ENCODE results near the gene PHF20.

Gene PHF20

GRCh38 chr20:35870541-35871258, 98.9 kb downstream of the PHF20 start:
- DNase-seq (ENCODE audit: extremely low read depth, insufficient read length), result no peak
- H3K4me3 ChIP-seq (replicated peaks; ENCODE audit: low read depth, low read length), result no peak overlapping the region
- no peak for TF ChIP-seq CTCF (IDR thresholded peaks at IDR 0.05; ENCODE audit: insufficient read depth, low read length, poor library complexity, severe bottlenecking)

GRCh38 chr20:35871259-35871771, 99.5 kb downstream of the PHF20 start:
- Histone ChIP-seq H3K36me3 (ENCODE audit: control insufficient read depth, insufficient read depth, low read length) (no peaks in the 10 kb centered on the region), H3K27me3 (replicated peaks; ENCODE audit: control insufficient read depth, insufficient read depth, low read length) (no peaks in the 10 kb centered on the region), H3K4me3 (replicated peaks; ENCODE audit: low read depth, low read length) (no peak overlapping the region)
- DNase-seq (ENCODE audit: extremely low read depth, insufficient read length), result no peak
- TF ChIP-seq CTCF (IDR thresholded peaks at IDR 0.05; ENCODE audit: insufficient read depth, low read length, poor library complexity, severe bottlenecking), result no peak

More at GRCh38 chr20:35870541-35871258, 98.9 kb downstream of the PHF20 start:
- H3K27me3 ChIP-seq (replicated peaks; ENCODE audit: control insufficient read depth, insufficient read depth, low read length), result no peaks in the 10 kb centered on the region
- no peaks in the 10 kb centered on the region for H3K36me3 ChIP-seq (ENCODE audit: control insufficient read depth, insufficient read depth, low read length)

- TF ChIP-seq CTCF (IDR thresholded peaks at IDR 0.05; ENCODE audit: insufficient read depth, low read length, poor library complexity, severe bottlenecking), result no peak
- Histone ChIP-seq H3K4me3 (replicated peaks; ENCODE audit: low read depth, low read length) (no peak overlapping the region), H3K27me3 (replicated peaks; ENCODE audit: control insufficient read depth, insufficient read depth, low read length) (no peaks in the 10 kb centered on the region), H3K36me3 (ENCODE audit: control insufficient read depth, insufficient read depth, low read length) (no peaks in the 10 kb centered on the region)
- DNase-seq (ENCODE audit: extremely low read depth, insufficient read length), result no peak
Observed at GRCh38 chr20:35876033-35876320, 104.2 kb downstream of the PHF20 start.

- no peaks in the 10 kb centered on the region for H3K27me3 ChIP-seq (replicated peaks; ENCODE audit: control insufficient read depth, insufficient read depth, low read length)
- TF ChIP-seq CTCF (IDR thresholded peaks at IDR 0.05; ENCODE audit: insufficient read depth, low read length, poor library complexity, severe bottlenecking), result no peak
- H3K36me3 ChIP-seq (ENCODE audit: control insufficient read depth, insufficient read depth, low read length), result no peaks in the 10 kb centered on the region
- H3K4me3 ChIP-seq (replicated peaks; ENCODE audit: low read depth, low read length), result no peak overlapping the region
- no peak for DNase-seq (ENCODE audit: extremely low read depth, insufficient read length)
Observed at GRCh38 chr20:35877611-35878010, 105.8 kb downstream of the PHF20 start.

GRCh38 chr20:35878113-35878625, 106.4 kb downstream of the PHF20 start:
- no peak for DNase-seq (ENCODE audit: extremely low read depth, insufficient read length)
- H3K36me3 ChIP-seq (ENCODE audit: control insufficient read depth, insufficient read depth, low read length), result no peaks in the 10 kb centered on the region
- no peak for TF ChIP-seq CTCF (IDR thresholded peaks at IDR 0.05; ENCODE audit: insufficient read depth, low read length, poor library complexity, severe bottlenecking)
- no peaks in the 10 kb centered on the region for H3K27me3 ChIP-seq (replicated peaks; ENCODE audit: control insufficient read depth, insufficient read depth, low read length)
- H3K4me3 ChIP-seq (replicated peaks; ENCODE audit: low read depth, low read length), result no peak overlapping the region
